Tongue (tissue), 2 donors: ENCODE measurements around the gene XRCC5. TPM values are rescaled to one million over a fixed set of nuclear protein-coding genes. Genes with fewer than 3 reads are reported as not detected.

Experiments
- DNase-seq: peaks from one replicate; pipeline ENCODE4 v3.0.0-alpha.2; 2015
- total RNA-seq: library from RNA; depleted of rRNA; stranded (reverse); fragments of >200 nt; gene quantifications from one replicate; pipeline ENCODE4 v1.2.3, GENCODE V29; 2014

XRCC5 gene
- total RNA-seq, 1 donor from 2014 or later, result 210 TPM

- DNase-seq, result peak; percentile 16
Measured at GRCh38 chr2:216084547-216084946, 24.6 kb upstream of the XRCC5 start.

- no peak for DNase-seq
Measured at GRCh38 chr2:216086207-216086893, 22.8 kb upstream of the XRCC5 start.

GRCh38 chr2:216090369-216090786 lies 18.8 kb upstream of the XRCC5 start:
- DNase-seq, result no peak

- no peak for DNase-seq
Measured at GRCh38 chr2:216092646-216093045, 16.5 kb upstream of the XRCC5 start.

GRCh38 chr2:216094701-216095100 lies 14.4 kb upstream of the XRCC5 start:
- DNase-seq, result no peak

- no peak for DNase-seq
Measured at GRCh38 chr2:216098421-216099334, 10.5 kb upstream of the XRCC5 start.

GRCh38 chr2:216101109-216101508 lies 8.0 kb upstream of the XRCC5 start:
- no peak for DNase-seq

GRCh38 chr2:216103213-216103612 lies 5.9 kb upstream of the XRCC5 start:
- no peak for DNase-seq

GRCh38 chr2:216104691-216105090 lies 4.5 kb upstream of the XRCC5 start:
- DNase-seq, result no peak

- DNase-seq, result no peak
Measured at GRCh38 chr2:216107320-216107719, 1.8 kb upstream of the XRCC5 start.

- peak; percentile 31 for DNase-seq
Measured at GRCh38 chr2:216107760-216108159, 1.4 kb upstream of the XRCC5 start.

GRCh38 chr2:216108310-216108966 lies 710 bp upstream of the XRCC5 start:
- peak; percentile 61 for DNase-seq

GRCh38 chr2:216109962-216110614 lies 940 bp downstream of the XRCC5 start:
- peak; percentile 34 for DNase-seq

GRCh38 chr2:216110620-216111019 lies 1.5 kb downstream of the XRCC5 start:
- no peak for DNase-seq

- DNase-seq, result no peak
Measured at GRCh38 chr2:216111122-216111521, 2.0 kb downstream of the XRCC5 start.

GRCh38 chr2:216112926-216113325 lies 3.8 kb downstream of the XRCC5 start:
- DNase-seq, result no peak

- DNase-seq, result no peak
Measured at GRCh38 chr2:216113572-216113971, 4.4 kb downstream of the XRCC5 start.

GRCh38 chr2:216114382-216114713 lies 5.2 kb downstream of the XRCC5 start:
- no peak for DNase-seq

GRCh38 chr2:216114714-216115531 lies 5.8 kb downstream of the XRCC5 start:
- DNase-seq, result peak; percentile 100

GRCh38 chr2:216116418-216116817 lies 7.3 kb downstream of the XRCC5 start:
- DNase-seq, result no peak

- DNase-seq, result no peak
Measured at GRCh38 chr2:216117561-216118340, 8.6 kb downstream of the XRCC5 start.
